ENCODE results near the gene EVC2.

The EVC2 gene

GRCh38 chr4:5552451-5552850 is 155.9 kb downstream of the EVC2 start:
- DNase-seq = no peak

GRCh38 chr4:5547651-5548249 is 160.6 kb downstream of the EVC2 start:
- no peak for DNase-seq

DNA sequence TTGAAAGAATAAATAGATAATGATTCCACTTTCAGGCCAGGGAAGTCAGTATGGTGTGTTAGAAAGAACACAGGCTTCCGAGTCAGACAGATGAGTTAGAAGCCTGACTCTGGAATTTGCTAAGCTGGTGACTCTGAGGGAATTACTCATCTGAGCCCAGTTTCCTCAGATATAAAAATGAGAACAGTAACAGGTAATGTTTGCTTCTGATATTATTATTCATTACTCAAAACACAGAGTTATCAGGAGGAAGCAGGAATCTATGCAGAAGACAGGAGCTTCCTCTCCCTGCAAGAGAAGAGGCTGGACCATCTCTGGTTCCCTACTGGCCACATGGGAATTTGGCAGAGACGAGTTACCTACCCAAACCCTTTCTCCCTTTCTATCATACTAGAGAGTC is 163.1 kb downstream of the EVC2 start:
- DNase-seq = no peak

DNA sequence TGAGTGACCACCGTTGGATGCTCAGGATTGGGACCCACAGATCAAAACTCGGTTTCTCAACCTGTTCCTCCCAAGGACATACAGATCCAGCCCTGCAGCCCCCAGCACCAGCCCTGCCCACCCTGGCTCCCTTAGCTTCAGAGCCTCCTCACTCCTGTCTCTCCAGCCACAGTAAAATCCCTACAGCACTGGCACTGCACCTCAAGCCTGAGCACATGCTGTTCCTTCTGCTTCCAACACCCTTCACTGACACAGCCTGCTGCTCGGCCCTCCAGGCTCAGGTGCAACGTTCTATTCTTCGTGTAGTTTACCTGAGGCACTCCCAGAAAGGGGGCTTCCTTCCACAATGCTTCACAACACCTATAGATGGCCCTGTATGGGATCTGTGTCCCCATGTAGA is 163.6 kb downstream of the EVC2 start:
- DNase-seq = no peak

DNA sequence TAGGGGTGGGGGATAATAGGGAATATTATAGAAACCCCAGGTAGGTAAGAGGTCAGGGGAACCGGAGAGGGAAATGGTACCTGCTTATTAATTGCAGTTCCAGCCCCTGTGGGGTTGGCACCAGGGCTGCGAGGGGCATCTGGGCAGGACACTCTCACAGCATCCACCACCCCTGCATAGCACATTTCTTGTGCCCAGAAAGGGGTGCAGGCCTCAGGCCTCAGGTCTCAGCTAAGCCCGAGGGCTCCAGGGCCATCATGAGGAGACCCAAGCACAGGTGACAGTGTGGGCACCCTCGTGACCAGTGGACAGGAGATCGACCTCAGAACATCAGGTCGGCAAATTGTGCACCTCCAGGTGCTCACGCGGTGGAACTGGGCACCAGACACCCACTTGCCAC is 164.7 kb downstream of the EVC2 start:
- DNase-seq = no peak

DNA sequence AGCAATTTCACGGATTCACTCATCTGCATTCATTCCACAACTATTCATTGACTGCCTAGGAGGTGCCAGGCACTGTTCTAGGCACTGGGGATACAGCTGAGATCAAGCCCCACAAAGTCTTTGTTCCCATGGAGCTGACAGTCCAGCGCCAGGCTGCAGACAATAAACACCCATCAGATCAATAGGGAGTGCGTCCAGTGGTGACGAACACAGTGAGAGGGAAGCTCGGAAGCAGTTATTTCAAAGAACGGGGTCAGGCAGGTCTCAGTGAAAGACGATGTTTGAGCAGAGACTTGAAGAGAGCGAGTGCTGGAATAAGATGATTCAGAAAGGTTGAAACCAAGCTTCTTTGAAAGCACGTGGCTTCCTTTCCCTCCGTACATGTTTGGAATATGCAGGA is 167.2 kb downstream of the EVC2 start:
- DNase-seq = no peak

- DNase-seq = no peak
These were observed 168.8 kb downstream of the EVC2 start for GRCh38 chr4:5539584-5539983.

DNA sequence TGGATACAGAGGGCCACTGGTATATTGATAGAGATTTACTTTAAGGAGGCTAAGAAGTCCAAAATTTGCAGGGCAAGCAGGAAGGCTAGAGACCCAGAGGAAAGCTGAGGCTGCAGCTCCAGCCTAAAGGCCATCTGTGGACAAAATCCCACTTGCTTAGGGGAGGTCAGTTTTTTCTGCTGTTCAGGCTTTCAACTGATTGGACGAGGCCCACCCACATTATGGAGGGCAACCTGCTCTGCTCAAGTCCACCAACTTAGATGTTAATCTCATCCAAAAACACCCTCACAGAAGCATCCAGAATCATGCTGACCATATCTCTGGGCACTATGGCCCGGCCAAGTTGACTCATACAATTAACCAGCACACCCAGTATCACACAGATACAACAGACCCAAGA is 176.3 kb downstream of the EVC2 start:
- no peak for DNase-seq

GRCh38 chr4:5528031-5528436 is 180.3 kb downstream of the EVC2 start:
- no peak for DNase-seq

GRCh38 chr4:5527211-5527610 is 181.1 kb downstream of the EVC2 start:
- peak; percentile 54 for DNase-seq

DNA sequence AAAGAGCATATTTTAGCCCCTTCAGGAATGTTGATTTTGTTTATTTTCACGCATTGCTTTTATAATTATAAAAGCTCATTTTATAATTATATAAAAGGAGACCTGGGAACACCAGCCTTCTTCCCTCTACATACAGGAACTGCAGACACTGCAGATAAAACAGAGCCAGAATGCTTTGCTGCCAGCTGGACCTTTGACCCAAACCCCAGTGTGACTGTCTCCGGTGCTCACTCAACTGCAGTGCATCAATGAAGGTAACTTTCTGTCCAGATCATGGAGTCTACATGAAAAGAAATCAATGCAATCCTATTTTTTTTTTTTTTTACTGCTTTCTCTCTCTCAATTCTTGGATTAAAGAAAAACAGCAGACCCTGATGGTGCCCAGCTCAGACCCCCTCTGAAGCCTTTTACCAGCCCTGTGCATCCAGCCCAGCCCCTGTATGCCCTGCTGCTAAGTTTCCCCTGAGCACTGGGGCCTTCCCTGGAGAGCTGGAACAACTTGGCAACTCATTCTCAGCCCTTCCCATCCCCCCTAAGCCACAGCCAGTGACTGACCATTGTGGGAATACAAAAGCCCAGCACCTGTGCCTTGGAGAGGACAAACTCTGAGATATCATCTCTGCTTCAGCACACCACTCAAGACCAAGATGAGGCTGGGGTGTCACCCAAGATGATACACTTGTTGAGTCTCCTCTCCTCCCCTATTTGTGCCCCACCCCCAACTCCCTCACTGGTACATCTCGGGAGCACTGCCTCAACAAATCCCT is 182.1 kb downstream of the EVC2 start:
- DNase-seq = peak; percentile 54

GRCh38 chr4:5524446-5525299 is 183.7 kb downstream of the EVC2 start:
- DNase-seq = peak; percentile 84

DNA sequence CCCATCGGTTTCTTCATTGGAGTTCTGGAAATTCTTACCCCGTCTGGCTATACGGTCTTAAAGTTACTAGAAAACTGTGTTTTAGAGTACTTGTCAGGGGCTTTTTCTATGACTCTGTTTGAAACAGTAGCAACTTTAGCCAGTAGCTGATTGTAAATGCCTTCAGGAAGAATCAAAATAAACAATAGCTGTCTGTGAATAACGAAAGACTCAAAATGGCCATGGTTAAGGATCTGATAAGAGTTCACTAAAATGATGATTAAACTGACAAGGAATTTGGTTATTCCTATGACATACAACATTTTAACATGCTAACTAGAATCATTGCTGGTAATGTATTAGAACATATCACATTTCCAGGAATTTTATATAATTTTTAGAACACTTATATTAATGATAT is 191.0 kb downstream of the EVC2 start:
- DNase-seq = no peak

GRCh38 chr4:5515646-5516045 is 192.7 kb downstream of the EVC2 start:
- DNase-seq = no peak

All from eye (tissue), 1 donor.